Stimulated activated CD4-positive, alpha-beta T cell treated with anti-CD3 and anti-CD28 coated beads, Interleukin-4, amount 100 ng/mL, for 24 hours (primary cell): ENCODE data around the gene SLC13A5.

Source experiments
- DNase-seq: peaks from one replicate; pipeline ENCODE4 v3.0.0-alpha.2; 2020

The SLC13A5 gene

GRCh38 chr17:6636616-6637457 is 76.3 kb downstream of the SLC13A5 start:
- no peak for DNase-seq

GRCh38 chr17:6636105-6636504 is 77.1 kb downstream of the SLC13A5 start:
- DNase-seq, result no peak
